Activated CD4-positive, alpha-beta T cell treated with anti-CD3 and anti-CD28 coated beads for 24 hours (primary cell): Measurements from ENCODE around the gene CDX1.

ENCODE experiments used
- DNase-seq, 2 donors: peaks; one replicate each; pipeline ENCODE4 v3.0.0-alpha.2; 2020; ENCODE audit warnings: low read depth in 2 of 2

Gene CDX1

DNA sequence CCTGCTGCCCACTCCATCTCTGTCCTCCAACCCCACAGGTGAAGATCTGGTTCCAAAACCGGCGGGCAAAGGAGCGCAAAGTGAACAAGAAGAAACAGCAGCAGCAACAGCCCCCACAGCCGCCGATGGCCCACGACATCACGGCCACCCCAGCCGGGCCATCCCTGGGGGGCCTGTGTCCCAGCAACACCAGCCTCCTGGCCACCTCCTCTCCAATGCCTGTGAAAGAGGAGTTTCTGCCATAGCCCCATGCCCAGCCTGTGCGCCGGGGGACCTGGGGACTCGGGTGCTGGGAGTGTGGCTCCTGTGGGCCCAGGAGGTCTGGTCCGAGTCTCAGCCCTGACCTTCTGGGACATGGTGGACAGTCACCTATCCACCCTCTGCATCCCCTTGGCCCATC is 16.9 kb downstream of the CDX1 start:
- no peak for DNase-seq

DNA sequence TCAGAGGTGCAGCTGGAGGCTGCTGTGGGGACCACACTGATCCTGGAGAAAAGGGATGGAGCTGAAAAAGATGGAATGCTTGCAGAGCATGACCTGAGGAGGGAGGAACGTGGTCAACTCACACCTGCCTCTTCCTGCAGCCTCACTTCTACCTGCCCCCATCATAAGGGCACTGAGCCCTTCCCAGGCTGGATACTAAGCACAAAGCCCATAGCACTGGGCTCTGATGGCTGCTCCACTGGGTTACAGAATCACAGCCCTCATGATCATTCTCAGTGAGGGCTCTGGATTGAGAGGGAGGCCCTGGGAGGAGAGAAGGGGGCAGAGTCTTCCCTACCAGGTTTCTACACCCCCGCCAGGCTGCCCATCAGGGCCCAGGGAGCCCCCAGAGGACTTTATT is 17.4 kb downstream of the CDX1 start:
- DNase-seq = no peak

DNA sequence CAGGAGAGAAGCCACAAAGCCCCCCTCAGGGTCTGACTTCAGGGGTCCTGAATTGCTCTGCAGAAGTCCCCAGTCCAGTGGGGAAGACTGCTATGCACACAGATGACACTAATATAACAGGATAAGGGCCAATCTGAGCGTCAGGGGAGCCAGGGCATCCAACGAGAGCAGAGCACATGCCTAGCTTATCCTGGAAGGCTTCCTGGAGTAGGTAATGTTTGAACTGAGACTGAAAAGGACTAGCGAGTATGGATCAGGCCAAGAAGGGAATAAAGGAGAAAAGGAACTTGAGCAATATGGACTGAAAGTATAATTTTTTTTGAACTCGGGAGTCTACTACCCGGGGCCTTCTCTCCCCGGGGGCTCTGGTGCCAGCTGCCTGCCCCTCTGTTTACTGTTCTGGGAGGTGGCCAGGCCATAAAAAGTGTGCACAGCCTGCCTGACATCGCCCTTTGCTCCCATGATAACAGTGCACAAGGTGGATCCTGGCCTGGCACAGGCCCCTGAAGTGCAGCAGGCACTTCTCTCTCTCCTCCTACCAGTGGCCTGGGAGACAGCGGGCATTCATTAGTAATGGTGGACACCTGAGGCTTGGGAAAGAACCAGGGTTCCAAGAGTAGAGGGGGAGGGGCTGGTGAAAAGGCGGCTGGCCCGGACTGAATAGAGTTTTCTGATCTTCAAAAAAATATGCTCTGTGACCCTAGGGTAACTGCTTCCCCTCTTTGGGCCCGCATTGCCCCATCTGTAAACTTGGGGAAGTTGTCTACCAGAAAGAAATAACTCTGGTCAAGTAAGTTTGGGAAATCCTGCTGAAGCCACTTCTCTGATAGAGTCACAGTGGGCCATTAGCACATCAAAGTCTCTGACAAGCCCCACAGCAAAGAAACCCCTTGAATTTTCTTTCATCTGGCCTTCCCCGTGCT is 18.7 kb downstream of the CDX1 start:
- no peak for DNase-seq

DNA sequence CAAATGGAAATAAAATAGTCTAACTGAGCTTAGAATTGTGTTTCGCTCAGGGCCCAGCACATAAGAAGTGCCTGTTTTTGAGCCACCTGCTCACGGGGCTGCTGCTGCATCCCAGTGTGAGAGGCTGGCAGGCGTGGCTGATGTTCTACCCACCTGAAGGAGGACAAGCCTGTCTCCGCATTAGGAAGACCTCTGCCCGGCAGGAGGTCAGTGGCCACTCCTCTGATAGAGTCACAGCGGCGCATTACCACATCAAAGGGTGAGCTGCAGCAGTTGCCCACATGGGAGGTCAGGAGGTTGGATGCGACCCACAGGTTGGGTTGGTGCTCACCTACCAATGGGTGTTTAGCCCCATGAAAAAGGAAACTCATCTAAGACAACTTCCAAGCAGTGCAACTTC is 19.6 kb downstream of the CDX1 start:
- DNase-seq = no peak

DNA sequence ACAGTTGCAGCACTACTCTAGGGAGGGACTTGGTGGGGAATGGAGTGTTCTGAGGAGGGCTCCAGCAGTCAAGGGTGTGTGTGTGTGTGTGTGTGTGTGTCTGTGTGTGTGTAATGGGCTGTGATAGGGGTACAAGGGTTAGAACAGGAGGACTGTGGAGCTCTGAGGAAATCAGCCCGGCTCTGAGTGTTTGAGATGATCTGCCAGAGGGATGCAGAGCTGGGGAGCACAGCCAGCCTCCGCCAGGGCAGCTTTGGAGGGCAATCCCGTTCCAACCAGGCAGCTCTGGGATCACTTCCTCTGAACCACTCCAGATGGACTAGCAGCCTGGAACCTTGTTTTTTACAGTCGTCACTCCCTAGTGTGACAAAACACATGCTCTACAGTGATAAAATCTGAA is 20.3 kb downstream of the CDX1 start:
- no peak for DNase-seq

DNA sequence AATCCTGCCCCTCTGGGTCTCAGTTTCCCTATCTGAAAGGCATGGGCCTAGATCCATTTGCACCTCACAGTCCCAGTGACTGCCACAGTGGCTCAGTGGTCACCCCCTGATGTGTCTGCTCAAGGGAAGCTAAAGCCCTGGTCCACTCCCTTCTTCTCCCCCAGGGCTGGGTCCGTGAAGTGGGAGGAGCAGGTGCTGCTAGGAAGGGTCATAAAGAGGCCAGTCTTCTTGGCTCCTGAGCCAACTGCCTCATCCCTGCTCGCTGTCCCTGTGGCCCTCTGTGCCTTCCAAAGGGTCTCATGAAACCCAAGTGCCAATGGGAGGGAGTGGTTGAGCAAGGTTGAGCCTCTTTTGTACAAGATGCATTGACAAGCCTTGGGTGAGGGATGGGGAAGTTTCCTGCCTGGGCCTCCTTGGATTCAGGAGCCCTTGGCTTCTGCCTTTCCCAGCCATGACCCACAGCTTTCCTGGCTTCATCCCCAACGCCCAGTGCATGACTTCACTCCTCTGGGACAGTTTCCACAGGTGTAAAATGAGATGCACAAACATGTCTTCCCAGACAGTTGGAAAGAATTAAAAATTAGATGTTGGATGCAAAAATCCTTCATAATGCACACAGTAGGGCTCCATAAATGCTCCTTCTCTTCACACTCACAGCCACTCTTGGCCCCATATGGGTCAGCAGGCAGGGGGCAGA is 21.7 kb downstream of the CDX1 start:
- DNase-seq = no peak

DNA sequence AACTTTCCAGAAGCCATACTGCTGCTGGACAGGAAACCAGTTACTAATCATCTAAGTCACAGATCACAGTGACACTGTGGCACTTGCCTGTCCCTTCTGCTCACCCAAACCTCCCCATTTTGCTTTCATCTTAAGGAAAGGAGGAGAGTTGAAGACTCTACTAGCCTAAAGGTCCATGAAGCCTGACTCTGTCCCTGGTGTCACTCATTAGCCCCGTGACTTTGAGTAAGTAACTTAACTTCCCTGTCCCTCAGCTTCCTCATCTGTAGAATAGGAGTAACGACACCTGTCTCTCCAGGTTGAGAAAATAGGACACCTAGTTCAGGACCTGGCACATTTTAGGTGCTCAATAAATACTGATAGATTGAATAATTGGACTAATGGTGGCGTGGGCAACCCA is 22.7 kb downstream of the CDX1 start:
- DNase-seq = no peak

DNA sequence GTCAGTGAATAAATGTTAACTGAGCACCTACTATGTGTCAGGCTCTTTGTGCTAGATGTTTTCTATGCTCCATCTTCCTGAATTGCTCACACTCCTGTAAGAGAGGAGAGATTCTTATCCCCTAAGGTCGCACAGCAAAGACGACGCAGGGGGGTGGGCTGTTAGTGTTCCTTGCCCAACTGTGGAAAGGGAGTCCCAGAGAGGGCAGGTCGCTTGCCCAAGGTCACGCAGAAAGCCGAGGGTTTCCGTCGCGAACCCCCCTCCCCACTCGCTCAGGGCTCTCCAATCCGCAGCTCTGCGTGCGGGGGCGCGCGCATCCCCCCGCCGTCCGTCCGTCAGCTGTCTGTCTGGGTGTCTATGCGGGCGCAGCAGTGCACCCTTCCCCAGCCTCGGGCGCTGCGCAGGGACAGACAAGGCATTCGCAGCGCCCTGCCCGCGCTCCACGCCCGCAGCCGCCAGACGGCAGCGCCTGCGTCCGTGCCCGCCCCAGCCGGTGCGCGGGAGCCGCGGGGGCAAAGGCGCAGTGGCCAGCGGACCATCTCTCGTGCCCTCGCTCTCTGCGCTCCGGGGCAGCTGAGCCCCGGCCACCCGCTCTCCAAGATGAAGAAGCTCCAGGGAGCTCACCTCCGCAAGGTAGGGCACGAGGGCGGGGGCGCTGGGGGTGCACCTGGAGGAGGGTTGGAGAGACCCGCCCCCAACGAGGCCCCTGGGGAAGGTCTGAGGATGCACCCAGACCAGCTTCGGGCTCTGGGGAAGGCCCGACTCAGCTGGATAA is 23.3 kb downstream of the CDX1 start, which contains the start of gene SLC6A7:
Gene SLC6A7 (plus strand): TSS at position 335 of the 775 bp plus-strand sequence. CDS start 266 bp downstream, at position 601.
- no peak for DNase-seq

DNA sequence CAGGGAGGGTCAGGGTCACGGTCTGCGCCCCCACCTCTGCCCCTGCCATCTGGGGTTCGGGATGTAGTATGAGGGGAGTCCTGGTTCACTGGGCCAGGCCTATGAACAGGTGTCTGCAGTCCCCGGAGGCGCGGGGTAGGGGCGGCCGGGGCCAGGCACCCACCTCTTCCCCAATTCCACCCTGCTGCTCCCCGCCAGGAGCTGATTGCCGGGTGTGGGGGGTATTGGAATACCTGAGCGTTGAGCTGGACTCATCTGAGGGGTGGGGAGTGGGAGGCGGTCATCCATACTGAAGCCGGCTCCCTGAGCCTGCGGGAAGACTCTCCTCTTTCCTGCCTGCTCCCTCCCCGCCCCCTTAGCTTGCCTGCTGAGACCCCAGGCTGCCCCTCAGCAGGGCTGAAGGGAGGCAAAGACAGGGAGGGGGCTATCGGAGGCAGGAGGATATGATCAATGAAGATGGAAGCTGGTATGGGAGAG is 24.0 kb downstream of the CDX1 start:
- DNase-seq = no peak

DNA sequence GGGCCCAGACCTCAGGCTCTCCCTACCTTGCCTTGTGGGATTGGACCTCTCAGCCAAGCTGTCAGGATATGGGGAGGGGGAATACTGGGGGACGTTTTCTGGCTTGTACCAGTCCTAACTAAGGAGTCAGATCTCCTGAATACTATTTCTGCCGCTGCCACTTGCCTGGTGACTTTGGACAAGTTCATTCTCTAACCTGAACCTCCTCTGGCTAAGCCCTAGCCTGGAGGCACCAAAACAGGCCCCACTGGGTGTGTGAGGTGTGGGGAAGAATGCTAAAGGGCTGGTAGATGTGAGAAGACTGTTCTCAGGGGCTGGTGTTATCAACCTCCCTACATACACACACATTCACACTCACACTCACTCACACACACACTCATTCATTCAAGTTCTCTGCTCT is 24.4 kb downstream of the CDX1 start:
- DNase-seq = no peak

DNA sequence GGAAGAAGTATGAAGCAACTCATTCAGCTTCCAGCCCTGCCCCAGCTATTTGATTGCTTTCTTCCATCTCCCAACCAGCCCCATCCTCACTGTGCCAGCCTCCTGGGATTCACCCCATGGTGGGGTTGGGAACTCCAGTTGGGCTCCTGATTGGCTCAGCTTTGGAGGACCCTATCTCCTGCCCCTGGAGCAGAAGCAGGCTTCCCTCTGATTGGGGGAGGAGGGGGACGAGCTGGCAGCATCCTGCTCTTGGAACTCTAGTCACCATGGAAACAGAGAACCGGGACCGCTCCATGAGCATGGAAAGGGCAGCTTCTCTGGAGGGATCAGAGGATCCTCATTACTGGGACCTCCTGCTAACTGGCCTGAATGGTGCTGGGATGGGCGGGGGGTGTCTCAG is 25.9 kb downstream of the CDX1 start:
- DNase-seq = no peak

DNA sequence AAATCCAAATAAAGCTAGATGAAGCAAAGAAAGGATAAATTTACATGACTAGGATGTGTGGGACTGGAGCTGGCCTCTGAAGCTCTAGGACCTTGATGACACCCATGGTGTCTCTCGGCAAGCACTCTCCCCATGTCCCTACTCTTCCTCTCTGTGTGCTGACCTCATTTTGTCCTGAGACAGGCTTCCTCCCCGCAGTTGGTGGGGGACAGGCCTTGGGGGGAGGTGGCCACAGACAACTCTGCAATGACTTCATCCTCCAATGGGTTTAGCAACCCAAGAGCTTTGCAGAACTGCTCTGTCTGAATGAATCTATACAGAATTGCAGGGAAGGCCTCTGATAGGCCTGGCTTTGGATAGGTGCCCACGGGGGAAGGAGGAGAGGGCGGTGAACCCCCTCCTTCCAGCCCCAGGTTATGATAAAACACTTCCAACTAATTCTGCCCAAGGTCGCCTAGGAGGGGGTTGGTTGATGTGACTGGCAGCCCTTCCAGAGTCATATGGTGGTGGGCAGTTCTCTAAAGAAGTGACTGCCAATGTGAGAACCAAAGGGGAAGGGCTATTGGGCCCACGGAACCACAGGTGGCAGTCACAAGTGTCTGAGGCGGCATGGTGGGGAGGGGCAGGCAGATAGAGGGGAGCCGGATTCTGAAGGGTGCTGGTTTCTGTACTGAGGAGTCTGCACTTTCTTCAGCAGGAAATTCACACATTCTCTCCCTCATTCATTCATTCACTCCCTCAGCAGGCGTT is 29.3 kb downstream of the CDX1 start:
- DNase-seq = no peak

DNA sequence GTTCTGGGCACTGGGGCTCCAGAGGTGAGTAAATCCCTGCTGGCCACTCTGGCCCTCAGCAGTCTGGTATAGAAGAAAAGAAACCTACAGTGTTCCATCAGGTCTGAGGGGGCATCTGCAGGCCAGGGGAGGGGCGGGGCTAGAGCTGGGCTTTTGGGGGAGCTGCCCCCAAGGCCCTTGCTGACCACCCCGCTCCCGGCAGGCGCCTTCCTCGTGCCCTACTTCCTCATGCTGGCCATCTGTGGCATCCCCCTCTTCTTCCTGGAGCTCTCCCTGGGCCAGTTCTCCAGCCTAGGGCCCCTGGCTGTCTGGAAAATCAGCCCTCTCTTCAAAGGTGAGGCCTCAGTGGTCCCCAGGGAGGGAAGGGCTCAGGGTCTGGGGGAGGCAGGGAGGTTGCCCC is 29.9 kb downstream of the CDX1 start:
- no peak for DNase-seq

DNA sequence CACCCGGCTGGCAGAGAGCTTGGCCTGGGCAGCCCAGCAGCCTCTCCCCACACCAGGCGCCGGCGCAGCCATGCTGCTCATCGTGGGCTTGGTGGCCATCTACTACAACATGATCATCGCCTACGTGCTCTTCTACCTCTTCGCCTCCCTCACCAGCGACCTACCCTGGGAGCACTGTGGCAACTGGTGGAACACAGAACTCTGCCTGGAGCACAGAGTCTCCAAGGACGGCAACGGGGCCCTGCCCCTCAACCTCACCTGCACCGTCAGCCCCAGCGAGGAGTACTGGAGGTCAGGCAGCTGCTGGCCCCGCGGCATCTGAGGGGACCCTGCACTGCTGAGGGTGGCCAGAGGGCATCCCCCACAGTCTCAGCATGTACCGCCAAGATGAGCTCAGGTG is 30.4 kb downstream of the CDX1 start:
- no peak for DNase-seq

DNA sequence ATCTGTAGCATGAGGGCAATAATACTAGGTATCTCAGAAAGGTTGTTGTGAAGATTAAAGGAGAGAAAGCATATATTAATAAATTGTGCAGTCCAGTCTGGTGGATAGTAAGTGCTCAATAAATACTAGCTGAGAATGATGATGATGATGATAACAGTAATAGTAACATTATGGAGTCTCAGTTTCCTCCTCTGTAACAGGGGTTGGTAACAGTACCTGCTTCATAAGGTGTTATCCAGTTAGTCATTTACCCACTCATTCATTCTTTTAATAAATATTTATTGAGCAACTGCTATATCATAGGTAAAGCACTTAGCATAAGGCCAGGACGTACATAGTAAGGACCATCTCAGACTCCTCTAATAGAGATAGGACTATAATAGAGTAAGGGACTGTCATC is 30.9 kb downstream of the CDX1 start:
- no peak for DNase-seq

DNA sequence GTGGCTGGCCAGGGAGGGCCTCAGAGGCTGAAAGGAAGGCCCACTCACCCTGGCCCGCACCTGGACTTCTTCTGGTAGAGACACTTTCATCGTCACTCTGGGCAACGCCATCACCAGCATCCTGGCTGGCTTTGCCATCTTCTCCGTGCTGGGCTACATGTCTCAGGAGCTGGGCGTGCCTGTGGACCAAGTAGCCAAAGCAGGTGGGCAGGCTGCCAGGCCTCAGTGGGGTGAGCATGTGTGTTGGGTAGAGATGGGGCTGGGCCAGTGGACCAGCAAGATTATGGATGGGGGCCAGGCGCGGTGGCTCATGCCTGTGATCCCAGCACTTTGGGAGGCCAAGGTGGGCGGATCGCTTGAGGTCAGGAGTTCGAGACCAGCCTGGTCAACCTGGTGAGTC is 35.9 kb downstream of the CDX1 start:
- DNase-seq = no peak

DNA sequence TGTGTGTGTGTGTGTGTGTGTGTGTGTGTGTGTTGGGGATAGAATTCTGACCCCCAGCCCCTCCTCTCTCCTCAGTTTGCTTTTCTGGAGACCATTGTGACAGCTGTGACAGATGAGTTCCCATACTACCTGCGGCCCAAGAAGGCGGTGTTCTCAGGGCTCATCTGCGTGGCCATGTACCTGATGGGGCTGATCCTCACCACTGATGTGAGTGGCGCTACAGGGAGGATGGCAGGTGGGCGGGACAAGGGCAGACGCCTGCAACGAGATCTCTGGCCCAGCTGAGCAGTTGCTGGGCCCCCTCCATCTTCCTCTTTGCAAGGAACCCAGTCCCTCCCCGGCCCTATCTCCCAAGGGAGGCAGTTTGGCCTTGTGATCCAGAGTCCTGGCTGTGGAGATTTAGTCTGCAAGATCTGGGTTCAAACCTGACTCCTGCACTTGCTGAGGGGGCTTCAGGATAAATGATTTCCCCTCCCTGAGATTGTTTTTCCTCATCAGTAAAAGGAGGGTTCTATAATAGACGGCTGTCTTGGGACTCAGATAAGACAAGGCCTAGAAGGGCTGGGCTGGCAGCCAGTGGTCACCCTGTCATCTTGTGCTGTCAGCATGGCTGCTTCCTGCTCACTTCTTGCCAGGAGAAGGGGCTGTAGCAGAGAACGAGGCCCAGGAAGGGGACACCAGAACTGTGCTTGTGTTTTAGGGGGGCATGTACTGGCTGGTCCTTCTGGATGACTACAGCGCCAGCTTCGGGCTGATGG is 37.4 kb downstream of the CDX1 start:
- no peak for DNase-seq

DNA sequence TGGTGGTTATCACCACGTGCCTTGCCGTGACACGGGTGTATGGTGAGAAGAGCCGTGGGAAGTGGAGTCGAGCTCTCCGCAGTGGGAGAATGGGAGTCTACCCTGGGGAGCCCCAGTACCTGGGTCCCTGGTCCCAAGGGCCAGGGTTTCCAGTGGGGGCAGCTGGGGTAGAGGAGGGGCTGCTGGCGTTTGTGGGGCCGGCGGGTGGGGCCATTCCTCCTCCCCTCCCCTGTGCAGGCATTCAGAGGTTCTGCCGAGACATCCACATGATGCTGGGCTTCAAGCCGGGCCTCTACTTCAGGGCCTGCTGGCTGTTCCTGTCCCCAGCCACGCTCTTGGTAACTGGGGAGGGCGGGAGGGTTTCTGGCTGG is 38.0 kb downstream of the CDX1 start:
- no peak for DNase-seq

DNA sequence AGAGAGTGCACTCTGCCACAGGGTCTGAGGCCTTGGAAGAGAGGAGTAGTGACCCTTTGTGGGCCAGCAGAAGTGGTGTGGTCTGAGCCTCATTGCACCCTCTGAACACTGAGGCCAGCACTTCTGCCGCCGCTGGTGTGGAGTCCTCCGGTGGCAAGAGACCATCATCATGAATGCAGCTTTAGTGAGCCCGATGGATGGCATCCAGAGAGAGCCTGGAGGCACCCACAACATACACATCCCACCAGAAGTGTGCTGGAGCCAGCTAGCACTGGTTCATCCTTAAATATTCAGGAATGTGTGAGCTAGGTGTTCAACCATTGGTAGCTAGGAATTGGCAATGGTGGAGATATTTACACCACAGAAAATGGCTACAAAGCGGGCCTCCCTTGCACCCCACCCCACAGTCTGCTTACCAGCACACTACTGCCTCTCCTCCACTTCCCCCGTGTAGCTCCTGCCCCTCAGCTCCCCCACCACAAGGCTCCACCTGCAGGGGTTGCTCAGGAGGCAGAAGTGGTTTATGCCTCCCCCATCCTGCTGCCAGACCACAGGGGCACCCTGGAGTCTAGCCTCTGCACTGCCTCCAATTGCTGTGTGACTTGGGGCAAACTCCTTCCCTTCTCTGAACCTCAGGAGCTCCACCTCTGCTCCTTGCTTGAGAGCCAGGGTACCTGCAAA is 39.7 kb downstream of the CDX1 start:
- no peak for DNase-seq

DNA sequence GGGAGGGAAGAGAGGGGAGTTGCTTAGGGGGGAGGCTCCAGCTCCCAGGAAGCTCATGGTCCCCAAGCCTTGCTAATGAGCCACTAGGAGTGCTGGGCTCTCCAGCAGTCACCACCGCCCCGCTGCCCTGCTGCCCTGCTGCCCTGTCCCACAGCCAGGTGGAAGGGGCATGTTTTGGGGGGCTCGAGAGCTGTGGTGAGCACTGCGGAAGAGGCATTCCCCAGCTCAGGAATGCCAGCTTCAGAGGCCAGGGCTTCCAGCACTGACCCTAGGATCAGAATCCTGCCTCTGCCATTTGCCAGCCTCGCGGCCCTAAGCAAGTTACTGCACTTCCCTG is 40.2 kb downstream of the CDX1 start:
- no peak for DNase-seq
